ENCODE results near the gene RETREG1. TPM values are rescaled to one million over a fixed set of nuclear protein-coding genes. Genes with fewer than 3 reads are reported as not detected.

The RETREG1 gene, protein sequence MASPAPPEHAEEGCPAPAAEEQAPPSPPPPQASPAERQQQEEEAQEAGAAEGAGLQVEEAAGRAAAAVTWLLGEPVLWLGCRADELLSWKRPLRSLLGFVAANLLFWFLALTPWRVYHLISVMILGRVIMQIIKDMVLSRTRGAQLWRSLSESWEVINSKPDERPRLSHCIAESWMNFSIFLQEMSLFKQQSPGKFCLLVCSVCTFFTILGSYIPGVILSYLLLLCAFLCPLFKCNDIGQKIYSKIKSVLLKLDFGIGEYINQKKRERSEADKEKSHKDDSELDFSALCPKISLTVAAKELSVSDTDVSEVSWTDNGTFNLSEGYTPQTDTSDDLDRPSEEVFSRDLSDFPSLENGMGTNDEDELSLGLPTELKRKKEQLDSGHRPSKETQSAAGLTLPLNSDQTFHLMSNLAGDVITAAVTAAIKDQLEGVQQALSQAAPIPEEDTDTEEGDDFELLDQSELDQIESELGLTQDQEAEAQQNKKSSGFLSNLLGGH
- total RNA-seq, result 64.4 TPM

DNA sequence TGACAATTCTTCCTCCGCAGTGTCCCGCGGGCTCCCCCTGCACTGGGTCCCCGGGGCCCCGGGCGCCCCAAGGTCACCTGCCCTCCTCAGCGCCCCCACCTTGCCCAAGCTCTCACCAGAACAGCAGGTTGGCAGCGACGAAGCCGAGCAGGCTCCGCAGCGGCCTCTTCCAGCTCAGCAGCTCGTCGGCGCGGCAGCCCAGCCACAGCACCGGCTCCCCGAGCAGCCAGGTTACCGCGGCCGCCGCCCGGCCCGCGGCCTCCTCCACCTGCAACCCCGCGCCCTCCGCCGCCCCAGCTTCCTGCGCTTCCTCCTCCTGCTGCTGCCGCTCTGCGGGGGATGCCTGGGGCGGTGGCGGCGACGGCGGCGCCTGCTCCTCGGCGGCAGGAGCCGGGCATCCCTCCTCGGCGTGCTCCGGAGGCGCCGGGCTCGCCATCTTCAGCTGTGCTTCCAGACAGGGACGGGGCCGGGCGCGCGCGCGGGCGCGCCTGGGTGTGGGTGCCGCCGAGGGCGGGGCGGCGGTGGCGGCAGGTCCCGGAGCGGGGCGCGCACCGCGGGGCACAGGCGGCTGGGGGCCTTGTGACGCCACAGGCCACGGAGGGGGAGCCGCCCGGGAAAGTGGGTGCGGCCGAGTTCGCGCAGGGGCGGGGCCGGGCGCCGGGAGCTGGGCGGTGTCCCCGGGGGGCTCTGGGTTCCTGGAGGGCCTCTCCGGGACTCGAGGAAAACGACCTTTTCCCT is at the start of gene RETREG1:
TSS of gene RETREG1 (minus strand) at position 462 of the 738 bp plus-strand sequence. CDS start at position 436, 26 bp downstream.

DNA sequence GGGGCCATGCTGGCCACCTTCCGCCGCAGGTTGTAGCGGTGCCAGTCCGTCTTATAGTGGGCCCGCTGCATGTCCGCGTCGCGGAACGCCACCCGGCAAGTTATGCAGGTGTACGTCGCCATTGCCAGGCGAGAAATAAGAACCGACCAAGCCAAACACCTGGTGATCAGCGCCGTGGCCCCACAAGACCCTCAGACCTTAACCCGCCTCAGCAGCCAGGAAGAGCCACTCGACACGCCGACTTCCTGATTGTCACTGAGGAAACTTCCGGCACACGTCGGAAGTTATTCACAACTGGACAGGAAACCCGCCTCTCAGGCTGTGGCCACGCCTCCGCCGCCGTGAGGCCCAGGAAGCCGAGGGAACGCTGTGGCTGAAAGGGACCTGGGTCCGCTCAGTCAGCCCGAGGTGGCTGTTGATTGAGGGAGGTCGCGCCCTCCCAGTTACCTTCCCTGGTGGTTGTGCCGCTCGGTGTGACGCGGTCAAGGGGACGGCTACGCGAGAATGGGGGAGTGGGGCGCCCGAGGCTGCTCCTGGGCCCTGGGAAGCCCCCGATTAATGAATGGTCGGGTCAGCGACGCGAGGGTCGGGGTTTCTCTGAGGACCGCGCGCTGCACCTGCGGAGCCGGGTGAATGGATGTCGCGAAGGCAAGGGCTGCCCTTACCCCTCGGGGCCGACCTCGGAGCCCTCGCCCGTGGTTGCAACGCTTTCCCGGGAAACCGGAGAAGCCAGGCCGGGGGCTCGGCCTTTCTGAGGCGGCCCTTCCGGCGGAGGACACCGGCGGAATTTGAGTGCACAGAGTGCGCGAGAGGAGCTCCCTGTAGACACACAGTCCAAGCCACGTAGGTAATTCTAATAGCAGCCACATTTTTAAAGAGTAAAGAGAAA is 151.0 kb downstream of the RETREG1 start, which contains the start of gene ZNF622:
TSS of gene ZNF622 (minus strand) at position 257 of the 889 bp plus-strand sequence. CDS start at position 122, 135 bp downstream.

Small RNA genes lying within 50 kb of the gene (small RNA-seq; reads per million reads assigned to genes)
- gene RF00019, result not detected

Other genes starting within 250 kb of the RETREG1 start
- 33.2 TPM for gene ZNF622, start 151.2 kb downstream of the RETREG1 start, total RNA-seq

All from diencephalon (tissue), 1 donor.